Measurements from ENCODE around the gene CFAP46. TPM values are rescaled to one million over a fixed set of nuclear protein-coding genes. Genes with fewer than 3 reads are reported as not detected.

CFAP46 gene
- total RNA-seq, 3 donors from 2014 or later (not counting 1 experiment from before 2014, with no cell fraction given) = 0.35 TPM; not detected in 2

GRCh38 chr10:132964231-132964630 lies 21.9 kb upstream of the CFAP46 start:
- ATAC-seq (no peak), DNase-seq (no peak)
- no peak for TF ChIP-seq CTCF (IDR thresholded peaks at IDR 0.05)
- no peak overlapping the region for H3K27ac ChIP-seq (ENCODE audit: low read length)
- intact Hi-C loops (cut with micrococcal nuclease) = no loop called here
- Mint-ChIP-seq H3K4me3 (peak overlapping the region; percentile 69), H3K27me3 (ENCODE audit: low read depth in 2 of 2) (peaks cover 15 to 20% of the 10 kb centered on the region in 2 donors), H3K9me3 (no peaks in the 10 kb centered on the region), H3K27ac (peak overlapping the region in 1 of 2 donors; percentile 96), H3K4me1 (peaks cover 14 to 23% of the 10 kb centered on the region in 2 donors), H3K36me3 (no peaks in the 10 kb centered on the region)
- peaks cover under 1% of the 10 kb centered on the region for H3K27me3 ChIP-seq (ENCODE audit: control insufficient read depth, insufficient read depth, low read length)
- 89% methylated on average over 15 of the region's 15 CpGs for WGBS (ENCODE audit: insufficient coverage)
- H3K9me3 ChIP-seq (ENCODE audit: control insufficient read depth, insufficient read depth, low read length) = no peaks in the 10 kb centered on the region
- no peaks in the 10 kb centered on the region for H3K36me3 ChIP-seq (ENCODE audit: control insufficient read depth, insufficient read depth, low read length)
- no peak overlapping the region for H3K4me3 ChIP-seq (ENCODE audit: low read length)
- H3K4me1 ChIP-seq (ENCODE audit: control insufficient read depth, insufficient read depth, low read length) = peaks cover 6% of the 10 kb centered on the region

- DNase-seq (no peak), ATAC-seq (no peak)
- H3K27ac Mint-ChIP-seq = peak overlapping the region; percentile 87 to 96
- no peak for TF ChIP-seq CTCF (IDR thresholded peaks at IDR 0.05)
- peaks cover 14 to 23% of the 10 kb centered on the region in 2 donors for H3K4me1 Mint-ChIP-seq
- no peak overlapping the region for H3K4me3 ChIP-seq (ENCODE audit: low read length)
- H3K9me3 Mint-ChIP-seq = no peaks in the 10 kb centered on the region
- peaks cover 11 to 13% of the 10 kb centered on the region in 2 donors for H3K27me3 Mint-ChIP-seq (ENCODE audit: low read depth in 2 of 2)
- no peaks in the 10 kb centered on the region for H3K9me3 ChIP-seq (ENCODE audit: control insufficient read depth, insufficient read depth, low read length)
- no peak overlapping the region for H3K27ac ChIP-seq (ENCODE audit: low read length)
- no peaks in the 10 kb centered on the region for H3K36me3 Mint-ChIP-seq
- no peaks in the 10 kb centered on the region for H3K27me3 ChIP-seq (ENCODE audit: control insufficient read depth, insufficient read depth, low read length)
- intact Hi-C loops (cut with micrococcal nuclease) = no loop called here
- H3K4me1 ChIP-seq (ENCODE audit: control insufficient read depth, insufficient read depth, low read length) = peaks cover 6% of the 10 kb centered on the region
- no peaks in the 10 kb centered on the region for H3K36me3 ChIP-seq (ENCODE audit: control insufficient read depth, insufficient read depth, low read length)
- 94% methylated on average over 14 of the region's 14 CpGs for WGBS (ENCODE audit: insufficient coverage)
- peak overlapping the region; percentile 69 for H3K4me3 Mint-ChIP-seq
Measured at GRCh38 chr10:132963430-132963960, 21.1 kb upstream of the CFAP46 start.

- no peaks in the 10 kb centered on the region for H3K27me3 ChIP-seq (ENCODE audit: control insufficient read depth, insufficient read depth, low read length)
- no peak for TF ChIP-seq CTCF (IDR thresholded peaks at IDR 0.05)
- Mint-ChIP-seq H3K4me1 (peaks cover 14 to 23% of the 10 kb centered on the region in 2 donors), H3K9me3 (no peaks in the 10 kb centered on the region), H3K36me3 (no peaks in the 10 kb centered on the region), H3K4me3 (peak overlapping the region; percentile 99), H3K27ac (peak overlapping the region; percentile 87 to 96), H3K27me3 (ENCODE audit: low read depth in 2 of 2) (peaks cover 8% of the 10 kb centered on the region in 2 donors)
- no peak for DNase-seq
- peaks cover 6% of the 10 kb centered on the region for H3K4me1 ChIP-seq (ENCODE audit: control insufficient read depth, insufficient read depth, low read length)
- intact Hi-C loops (cut with micrococcal nuclease) = no loop called here
- H3K27ac ChIP-seq (ENCODE audit: low read length) = no peak overlapping the region
- 53% methylated on average over 9 of the region's 11 CpGs for WGBS (ENCODE audit: insufficient coverage)
- ATAC-seq = peak; percentile 53 to 59 (median 57)
- peak overlapping the region; percentile 59 for H3K4me3 ChIP-seq (ENCODE audit: low read length)
- H3K36me3 ChIP-seq (ENCODE audit: control insufficient read depth, insufficient read depth, low read length) = no peaks in the 10 kb centered on the region
- no peaks in the 10 kb centered on the region for H3K9me3 ChIP-seq (ENCODE audit: control insufficient read depth, insufficient read depth, low read length)
Measured at GRCh38 chr10:132962623-132963429, 20.5 kb upstream of the CFAP46 start.

All from natural killer cell (primary cell).